SH-SY5Y (cell line): Measurements from ENCODE around the gene ZHX3.

Experiments
- GATA2 ChIP-seq: IDR thresholded peaks from 2 replicates; pipeline ENCODE4 v1.6.1; 2011; ENCODE audit warnings: mild to moderate bottlenecking, low read depth, low read length
- GATA3 ChIP-seq: IDR thresholded peaks from 2 replicates; pipeline ENCODE4 v1.6.1; 2011; ENCODE audit warnings: low read depth, mild to moderate bottlenecking, low read length, moderate library complexity

GRCh38 chr20:41231136-41231535, 86.4 kb downstream of the ZHX3 start:
- no peak for TF ChIP-seq GATA3
- TF ChIP-seq GATA2: no peak
